Measurements from ENCODE around the gene BHMT.
"Not testable (repeated sequence)": the region's sequence is repeated elsewhere in the genome, so short reads cannot be mapped to it uniquely, and the experiment has no call there.

Gene BHMT

GRCh38 chr5:79180449-79180848, 68.8 kb downstream of the BHMT start:
- DNase-seq = not testable (repeated sequence)

DNA sequence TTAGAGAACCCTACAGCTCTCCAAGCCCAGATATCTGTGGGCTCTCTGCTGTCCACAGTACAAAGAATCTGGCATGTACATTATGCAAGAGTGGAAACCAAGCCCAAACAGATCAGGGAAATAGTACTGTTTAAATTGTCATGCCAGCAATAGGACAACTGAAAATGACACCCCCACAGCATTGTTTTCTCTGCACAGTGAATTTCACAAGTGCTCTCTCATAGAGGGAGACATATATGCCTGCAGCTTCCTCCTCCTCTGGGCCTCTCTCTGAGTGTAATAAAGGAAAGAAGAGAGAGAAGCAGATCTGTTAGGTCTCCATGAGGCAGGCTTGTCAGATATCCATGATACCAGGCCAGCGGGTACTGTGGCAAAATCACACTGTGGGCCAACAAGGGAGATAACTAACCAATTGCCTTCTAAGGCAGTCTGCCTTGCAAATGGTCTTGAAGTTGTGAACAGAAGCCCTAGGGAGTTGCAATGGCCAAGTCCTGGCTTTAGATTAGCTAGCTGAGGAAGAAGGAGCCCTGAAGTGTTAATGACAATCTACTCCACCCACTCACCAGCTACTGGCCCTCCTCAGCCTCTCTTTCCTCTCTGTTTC, 69.9 kb downstream of the BHMT start:
- no peak for DNase-seq
